Mesenchymal stem cell (in vitro differentiated cells and primary cell): ENCODE results near the gene MYLK.

Experiments used
- DNase-seq: peaks from one replicate; pipeline ENCODE4 v3.0.0-alpha.2; 2013
- H2AFZ ChIP-seq: one replicate; pipeline ENCODE4 v1.6.1; 2013; ENCODE audit warnings: low read depth, mild to moderate bottlenecking, control low read depth, inconsistent platforms, low read length, moderate library complexity
- H2AK5ac ChIP-seq: 2 replicates; pipeline ENCODE4 v1.6.1; 2013; ENCODE audit warnings: low read length, moderate library complexity, mild to moderate bottlenecking, inconsistent platforms; ENCODE audit not compliant: severe bottlenecking
- H2BK120ac ChIP-seq: one replicate; pipeline ENCODE4 v1.6.1; 2013; ENCODE audit warnings: low read depth, mild to moderate bottlenecking, inconsistent platforms, low read length, moderate library complexity
- H2BK12ac ChIP-seq, 2 experiments: one replicate each; pipeline ENCODE4 v1.6.1; 2013; ENCODE audit warnings: inconsistent platforms in 2 of 2, low read length in 2 of 2, mild to moderate bottlenecking in 2 of 2, moderate library complexity in 2 of 2, control low read depth in 1 of 2
- H2BK15ac ChIP-seq: one replicate; pipeline ENCODE4 v1.6.1; 2013; ENCODE audit warnings: mild to moderate bottlenecking, low read depth, inconsistent platforms; ENCODE audit not compliant: poor library complexity, severe bottlenecking
- H2BK5ac ChIP-seq: 2 replicates; pipeline ENCODE4 v1.6.1; 2013; ENCODE audit warnings: low read depth, mild to moderate bottlenecking, low read length, control low read depth, inconsistent platforms; ENCODE audit not compliant: poor library complexity, severe bottlenecking
- H3K14ac ChIP-seq, 2 experiments: one replicate each; pipeline ENCODE4 v1.6.1; 2013; ENCODE audit warnings: inconsistent platforms in 2 of 2, low read length in 2 of 2, control low read depth in 1 of 2, mild to moderate bottlenecking in 1 of 2, moderate library complexity in 1 of 2
- H3K18ac ChIP-seq, 2 experiments: one replicate each; pipeline ENCODE4 v1.6.1; 2013; ENCODE audit warnings: inconsistent platforms in 2 of 2, low read length in 2 of 2, control low read depth in 1 of 2, low read depth in 1 of 2, mild to moderate bottlenecking in 1 of 2
- H3K23ac ChIP-seq, 2 experiments: one replicate each; pipeline ENCODE4 v1.6.1; 2013; ENCODE audit warnings: inconsistent platforms in 2 of 2, low read length in 2 of 2, mild to moderate bottlenecking in 2 of 2, moderate library complexity in 2 of 2, control low read depth in 1 of 2
- H3K27ac ChIP-seq: 2 replicates; pipeline ENCODE4 v1.5.1; 2013; ENCODE audit warnings: mild to moderate bottlenecking, moderate library complexity, low read length, control low read depth, inconsistent platforms; ENCODE audit not compliant: poor library complexity, severe bottlenecking
- H3K27me3 ChIP-seq, 2 experiments: 2 replicates each; pipeline versions ENCODE4 v1.6.1 to v1.7.0; 2013; ENCODE audit warnings: low read length in 2 of 2, mild to moderate bottlenecking in 2 of 2, moderate library complexity in 2 of 2, control low read depth in 1 of 2, inconsistent platforms in 1 of 2; ENCODE audit not compliant: control insufficient read depth in 1 of 2, insufficient read depth in 1 of 2
- H3K36me3 ChIP-seq, 2 experiments: 2 replicates each; pipeline versions ENCODE4 v1.6.1 to v1.7.0; 2013; ENCODE audit warnings: low read length in 2 of 2, control low read depth in 1 of 2, inconsistent platforms in 1 of 2, low read depth in 1 of 2, mild to moderate bottlenecking in 1 of 2; ENCODE audit not compliant: insufficient read depth in 2 of 2, control insufficient read depth in 1 of 2
- H3K4ac ChIP-seq, 2 experiments: one replicate each; pipeline ENCODE4 v1.6.1; 2013; ENCODE audit warnings: inconsistent platforms in 2 of 2, low read length in 2 of 2, mild to moderate bottlenecking in 2 of 2, moderate library complexity in 2 of 2, control low read depth in 1 of 2, low read depth in 1 of 2
- H3K4me1 ChIP-seq: 2 replicates; pipeline ENCODE4 v1.6.1; 2013; ENCODE audit warnings: low read depth, low read length, control low read depth; ENCODE audit not compliant: control insufficient read depth, insufficient read depth
- H3K4me2 ChIP-seq: 2 replicates; pipeline ENCODE4 v1.6.1; 2013; ENCODE audit warnings: low read length, mild to moderate bottlenecking, inconsistent platforms; ENCODE audit not compliant: poor library complexity, severe bottlenecking
- H3K4me3 ChIP-seq, 2 experiments: 2 replicates each; pipeline versions ENCODE4 v1.5.1 to v1.7.0; 2013; ENCODE audit warnings: low read length in 2 of 2, mild to moderate bottlenecking in 2 of 2, control low read depth in 1 of 2, low read depth in 1 of 2; ENCODE audit not compliant: insufficient read depth in 1 of 2
- H3K79me1 ChIP-seq: replicated peaks from 2 replicates; pipeline ENCODE4 v1.6.1; 2013; ENCODE audit warnings: mild to moderate bottlenecking, control low read depth, low read length, inconsistent platforms; ENCODE audit not compliant: poor library complexity, severe bottlenecking
- H3K9ac ChIP-seq: 2 replicates; pipeline ENCODE4 v1.7.0; 2013; ENCODE audit warnings: mild to moderate bottlenecking, low read length, moderate library complexity
- H3K9me3 ChIP-seq: 2 replicates; pipeline ENCODE4 v1.7.0; 2013; ENCODE audit warnings: mild to moderate bottlenecking, low read length; ENCODE audit not compliant: control insufficient read depth
- H4K8ac ChIP-seq: one replicate; pipeline ENCODE4 v1.6.1; 2013; ENCODE audit warnings: inconsistent platforms, mild to moderate bottlenecking, low read length, moderate library complexity
- H4K91ac ChIP-seq: one replicate; pipeline ENCODE4 v1.6.1; 2013; ENCODE audit warnings: mild to moderate bottlenecking, low read length, inconsistent platforms
- WGBS: methylation state at CpG from one replicate; pipeline ENCODE4 v1.1.7; 2013; ENCODE audit warnings: mixed read lengths; 5-methylcytosine and 5-hydroxymethylcytosine counted together

Gene MYLK

DNA sequence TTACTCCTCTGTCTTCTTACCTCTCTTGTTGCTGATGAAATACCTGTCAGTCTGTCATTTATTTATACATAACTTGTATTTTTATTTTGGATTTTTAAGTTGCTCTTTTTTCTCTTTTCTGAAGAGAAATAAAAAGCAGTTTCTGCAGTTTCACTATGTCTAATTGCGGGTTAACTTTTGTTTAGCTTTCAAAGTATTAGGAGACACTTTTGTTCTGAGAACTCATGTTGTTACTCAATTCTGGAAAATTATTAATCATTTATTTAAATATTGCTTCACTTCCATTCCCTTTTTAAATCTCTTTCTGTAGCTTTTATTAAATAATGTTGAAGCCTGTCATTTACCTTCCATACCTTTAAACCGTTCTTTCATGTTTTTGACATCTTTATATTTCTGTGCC lies 29.2 kb downstream of the MYLK start:
- no peak for DNase-seq
- Histone ChIP-seq H3K4ac (no peak overlapping the region), H3K9me3 (peaks cover 13% of the 10 kb centered on the region), H3K18ac (no peak overlapping the region), H4K8ac (no peak overlapping the region), H4K91ac (no peak overlapping the region), H2AFZ (no peak overlapping the region), H2AK5ac (no peak overlapping the region), H3K27me3 (no peaks in the 10 kb centered on the region), H3K23ac (no peak overlapping the region), H2BK5ac (no peak overlapping the region), H3K27ac (no peak overlapping the region), H3K9ac (no peak overlapping the region), H3K14ac (no peak overlapping the region), H2BK12ac (no peak overlapping the region), H3K79me1 (peaks cover 11% of the 10 kb centered on the region), H3K4me2 (no peak overlapping the region), H3K4me1 (no peaks in the 10 kb centered on the region), H2BK15ac (no peak overlapping the region), H3K36me3 (peaks cover 0 to 4% of the 10 kb centered on the region in 2 experiments), H3K4me3 (no peak overlapping the region), H2BK120ac (no peak overlapping the region)
- 100% methylated on average over 1 of the region's 2 CpGs for WGBS

DNA sequence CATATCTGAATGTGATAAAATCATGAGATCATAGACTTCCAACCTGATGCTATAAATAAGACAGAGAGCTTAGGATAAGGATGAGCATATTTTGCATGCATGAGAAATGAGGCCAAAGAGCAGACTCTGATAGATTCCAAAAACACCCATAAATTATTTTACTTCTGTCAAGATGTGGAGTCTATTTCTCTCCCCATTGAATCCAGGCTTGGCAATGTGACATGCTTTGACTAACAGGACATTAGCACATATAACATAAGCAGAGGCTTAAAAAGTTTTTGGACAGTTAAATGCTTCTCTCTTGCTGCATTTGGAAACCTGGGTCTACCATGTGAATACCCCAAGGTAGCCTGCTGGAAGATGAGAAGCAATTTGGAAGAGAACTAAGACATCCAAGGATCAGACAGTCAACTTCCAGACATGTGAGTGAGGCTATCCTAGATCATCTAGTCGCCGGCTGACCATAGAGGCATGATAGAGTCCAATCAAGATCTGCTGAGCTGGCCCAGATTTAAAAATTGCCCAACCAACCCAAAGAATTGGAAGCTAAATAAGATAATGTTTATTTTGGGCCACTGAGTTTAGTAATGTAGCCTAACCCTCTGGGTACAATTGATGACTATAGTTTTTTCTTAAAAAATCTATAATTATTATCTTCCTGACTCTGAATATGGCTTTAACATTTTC lies 30.3 kb downstream of the MYLK start:
- Histone ChIP-seq H3K27ac (no peak overlapping the region), H4K8ac (no peak overlapping the region), H3K4me1 (no peaks in the 10 kb centered on the region), H3K4ac (no peak overlapping the region), H2AK5ac (no peak overlapping the region), H3K27me3 (no peaks in the 10 kb centered on the region), H3K9ac (no peak overlapping the region), H2BK5ac (no peak overlapping the region), H3K4me3 (no peak overlapping the region), H3K79me1 (peaks cover 13% of the 10 kb centered on the region), H3K36me3 (peaks cover 0 to 3% of the 10 kb centered on the region in 2 experiments), H3K18ac (no peak overlapping the region), H2BK12ac (no peak overlapping the region), H3K14ac (no peak overlapping the region), H2BK120ac (no peak overlapping the region), H3K4me2 (no peak overlapping the region), H2AFZ (no peak overlapping the region), H3K23ac (no peak overlapping the region), H4K91ac (no peak overlapping the region), H3K9me3 (peaks cover 20% of the 10 kb centered on the region), H2BK15ac (no peak overlapping the region)
- DNase-seq = no peak
- 94% methylated on average over 2 of the region's 2 CpGs for WGBS

DNA sequence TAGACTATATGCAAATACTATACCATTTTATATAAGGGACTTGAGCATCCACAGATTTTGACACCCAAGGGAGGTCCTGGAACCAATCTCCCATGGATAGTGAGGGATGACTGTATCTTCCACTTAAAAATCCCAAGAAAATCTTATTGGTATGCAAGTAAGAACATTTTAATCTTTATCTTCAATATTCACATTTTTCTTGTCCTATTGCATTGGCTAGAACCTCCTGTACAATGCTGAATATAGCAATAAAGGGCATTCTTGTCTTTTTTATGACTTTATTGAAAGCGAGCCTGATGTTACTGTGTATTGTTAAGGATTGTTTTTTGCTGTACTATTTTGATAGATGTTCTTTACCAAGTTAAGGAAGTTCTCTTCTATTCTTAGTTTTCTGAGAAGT lies 36.9 kb downstream of the MYLK start:
- peaks cover 55% of the 10 kb centered on the region for H3K9me3 ChIP-seq
- no peak overlapping the region for H3K9ac ChIP-seq
- no peak overlapping the region for H3K27ac ChIP-seq
- H3K14ac ChIP-seq = no peak overlapping the region
- 94% methylated on average over 1 of the region's 1 CpG for WGBS
- H2AFZ ChIP-seq = no peak overlapping the region
- H3K4me1 ChIP-seq = peaks cover 2% of the 10 kb centered on the region
- no peak overlapping the region for H3K4ac ChIP-seq
- peaks cover 0 to 19% of the 10 kb centered on the region in 2 experiments for H3K36me3 ChIP-seq
- H3K4me2 ChIP-seq = no peak overlapping the region
- H4K8ac ChIP-seq = no peak overlapping the region
- H2BK15ac ChIP-seq = no peak overlapping the region
- no peak overlapping the region for H3K18ac ChIP-seq
- no peaks in the 10 kb centered on the region for H3K27me3 ChIP-seq
- H4K91ac ChIP-seq = no peak overlapping the region
- H3K23ac ChIP-seq = no peak overlapping the region
- H2BK5ac ChIP-seq = no peak overlapping the region
- H2BK12ac ChIP-seq = no peak overlapping the region
- peaks cover 24% of the 10 kb centered on the region for H3K79me1 ChIP-seq
- no peak overlapping the region for H2BK120ac ChIP-seq
- no peak overlapping the region for H2AK5ac ChIP-seq
- no peak for DNase-seq
- no peak overlapping the region for H3K4me3 ChIP-seq

DNA sequence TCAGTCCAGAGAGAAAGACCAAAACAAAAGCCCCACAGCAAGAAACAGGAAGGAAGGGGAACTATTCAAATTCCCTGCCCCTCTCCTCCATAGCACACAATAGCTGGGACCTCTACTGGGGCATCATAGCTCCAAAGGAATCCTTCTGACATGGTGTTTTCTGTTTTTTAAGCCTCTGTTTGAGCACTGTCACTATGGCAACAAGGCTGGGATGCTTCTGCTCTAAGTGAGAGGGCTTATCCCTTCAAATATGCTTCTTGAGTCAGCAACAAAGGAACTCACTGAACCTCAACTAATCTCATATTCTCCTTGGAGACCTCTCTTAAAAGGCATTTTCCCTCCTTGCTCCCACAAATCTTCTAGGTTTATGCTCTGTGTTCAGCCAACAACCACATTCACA lies 40.5 kb downstream of the MYLK start:
- Histone ChIP-seq H2AFZ (no peak overlapping the region), H3K4me2 (no peak overlapping the region), H3K4ac (no peak overlapping the region), H2BK120ac (no peak overlapping the region), H3K9me3 (peaks cover 73% of the 10 kb centered on the region), H3K4me1 (peaks cover 2% of the 10 kb centered on the region), H2BK12ac (no peak overlapping the region), H3K14ac (no peak overlapping the region), H2BK15ac (no peak overlapping the region), H3K36me3 (peaks cover 0 to 21% of the 10 kb centered on the region in 2 experiments), H3K27me3 (no peaks in the 10 kb centered on the region), H4K91ac (no peak overlapping the region), H3K27ac (peak overlapping the region; percentile 11), H4K8ac (no peak overlapping the region), H3K23ac (no peak overlapping the region), H2AK5ac (no peak overlapping the region), H3K79me1 (peaks cover 21% of the 10 kb centered on the region), H3K18ac (no peak overlapping the region), H2BK5ac (no peak overlapping the region), H3K9ac (no peak overlapping the region), H3K4me3 (no peak overlapping the region)
- peak; percentile 82 for DNase-seq
